22Rv1 (cell line): ENCODE measurements around the gene PHF12.

Source experiments
- H3K27ac ChIP-seq: fragments of 450-650 bp; 2 replicates; pipeline ENCODE4 v1.5.1; 2017
- CTCF ChIP-seq: fragments of 450-650 bp; IDR thresholded peaks from 2 replicates; pipeline ENCODE4 v1.5.1; 2017; ENCODE audit warnings: mild to moderate bottlenecking
- ZFX ChIP-seq: fragments of 450-650 bp; IDR thresholded peaks from 2 replicates; pipeline ENCODE4 v1.6.1; 2017; ENCODE audit warnings: antibody characterized with exemption, borderline replicate concordance

The PHF12 gene

GRCh38 chr17:28992625-28993600 lies 41.6 kb upstream of the PHF12 start:
- TF ChIP-seq ZFX (no peak), CTCF (no peak)
- no peak overlapping the region for H3K27ac ChIP-seq

DNA sequence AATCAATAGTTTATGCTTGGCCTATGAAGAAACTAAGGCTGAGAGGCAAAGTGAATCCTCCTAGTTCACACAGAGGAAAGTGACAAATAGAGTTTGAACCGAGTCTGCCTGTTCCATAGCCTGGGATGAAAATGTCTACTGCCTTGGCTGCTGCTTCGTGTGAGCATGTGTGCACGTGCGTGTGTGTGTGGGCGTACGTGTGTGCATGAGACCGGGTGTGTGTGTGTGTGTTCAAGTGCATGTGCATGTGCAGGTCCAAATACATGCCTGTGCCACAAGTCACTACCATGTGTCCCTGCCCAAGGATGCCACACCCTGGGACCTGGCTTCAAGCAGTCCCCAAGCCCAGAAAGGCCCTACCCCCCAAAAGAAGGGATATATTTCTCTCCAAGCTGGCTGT lies 40.9 kb upstream of the PHF12 start:
- peak overlapping the region; percentile 32; the same call in 1 of the 2 replicates for H3K27ac ChIP-seq
- no peak for TF ChIP-seq CTCF
- TF ChIP-seq ZFX = no peak

- peak overlapping the region; percentile 32; the same call in 1 of the 2 replicates for H3K27ac ChIP-seq
- no peak for TF ChIP-seq ZFX
- TF ChIP-seq CTCF = no peak
Observed at GRCh38 chr17:28991779-28992178, 40.5 kb upstream of the PHF12 start.

DNA sequence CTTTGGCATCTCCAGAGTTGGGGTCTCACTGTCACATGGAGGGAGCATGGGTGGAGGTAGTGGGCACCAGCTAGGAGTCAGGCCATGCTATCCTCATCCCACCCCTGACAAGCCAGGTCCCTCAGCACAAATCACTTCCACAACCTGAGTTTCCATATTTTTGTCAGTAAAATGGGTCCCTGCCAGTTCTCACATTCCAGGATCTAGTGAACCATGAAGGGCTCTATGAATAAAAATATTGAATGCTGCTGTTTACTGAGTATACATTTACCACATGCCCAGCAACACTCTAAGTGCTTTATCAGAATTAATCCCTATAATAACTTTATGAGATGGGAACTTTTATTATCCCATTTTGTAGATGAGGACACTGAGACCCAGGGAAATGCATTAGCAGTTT lies 37.7 kb upstream of the PHF12 start:
- H3K27ac ChIP-seq = no peak overlapping the region
- TF ChIP-seq ZFX (no peak), CTCF (no peak)

DNA sequence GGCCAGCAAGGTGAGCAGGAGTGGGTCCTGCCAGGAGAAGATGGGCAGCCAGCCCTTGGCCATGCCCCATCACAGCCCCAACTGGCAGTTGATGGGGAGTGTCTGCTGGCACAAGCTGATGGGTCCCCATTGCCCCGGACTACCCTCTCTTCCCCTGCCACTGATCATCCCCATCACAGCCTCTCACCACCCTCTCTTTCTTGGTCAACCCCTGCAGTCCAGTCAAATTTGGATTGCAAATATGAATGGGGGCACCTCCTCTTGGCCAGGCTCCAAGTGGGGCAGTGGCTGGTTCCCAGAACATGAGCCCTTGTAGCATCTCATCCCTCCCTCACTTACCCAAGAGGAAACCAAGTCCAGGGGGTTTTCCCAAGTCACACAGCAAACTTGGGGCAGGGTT lies 37.2 kb upstream of the PHF12 start:
- no peak for TF ChIP-seq CTCF
- no peak for TF ChIP-seq ZFX
- no peak overlapping the region for H3K27ac ChIP-seq

- no peak overlapping the region for H3K27ac ChIP-seq
- no peak for TF ChIP-seq ZFX
- TF ChIP-seq CTCF = no peak
Observed at GRCh38 chr17:28986714-28987655, 35.7 kb upstream of the PHF12 start.
